C4-2B (cell line): ENCODE data around the gene TNFAIP8L3.

Source experiments
- H3K27ac ChIP-seq: fragments of 450-650 bp; 2 replicates; pipeline ENCODE4 v1.5.1; 2017
- CTCF ChIP-seq: fragments of 450-650 bp; conservative IDR thresholded peaks from 2 replicates; pipeline ENCODE4 v1.5.1; 2017; ENCODE audit warnings: mild to moderate bottlenecking
- ZFX ChIP-seq: fragments of 450-650 bp; IDR thresholded peaks from 2 replicates; pipeline ENCODE4 v1.6.1; 2017

Gene TNFAIP8L3

GRCh38 chr15:51103330-51103729 lies 8.6 kb upstream of the TNFAIP8L3 start:
- H3K27ac ChIP-seq = no peak overlapping the region
- TF ChIP-seq ZFX (no peak), CTCF (no peak)

GRCh38 chr15:51100785-51101489 lies 6.2 kb upstream of the TNFAIP8L3 start:
- H3K27ac ChIP-seq = no peak overlapping the region
- TF ChIP-seq ZFX = no peak
- TF ChIP-seq CTCF = no peak

GRCh38 chr15:51099185-51099584 lies 4.5 kb upstream of the TNFAIP8L3 start:
- no peak for TF ChIP-seq ZFX
- TF ChIP-seq CTCF = no peak

GRCh38 chr15:51098331-51098619 lies 3.6 kb upstream of the TNFAIP8L3 start:
- TF ChIP-seq CTCF (no peak), ZFX (no peak)
- no peak overlapping the region for H3K27ac ChIP-seq

More at GRCh38 chr15:51099185-51099584, 4.5 kb upstream of the TNFAIP8L3 start:
- no peak overlapping the region for H3K27ac ChIP-seq

- H3K27ac ChIP-seq = no peak overlapping the region
Measured at GRCh38 chr15:51097553-51098330, 3.0 kb upstream of the TNFAIP8L3 start.

GRCh38 chr15:51096976-51097375 lies 2.3 kb upstream of the TNFAIP8L3 start:
- no peak overlapping the region for H3K27ac ChIP-seq
- TF ChIP-seq CTCF (no peak), ZFX (no peak)

More at GRCh38 chr15:51097553-51098330, 3.0 kb upstream of the TNFAIP8L3 start:
- no peak for TF ChIP-seq ZFX
- no peak for TF ChIP-seq CTCF

DNA sequence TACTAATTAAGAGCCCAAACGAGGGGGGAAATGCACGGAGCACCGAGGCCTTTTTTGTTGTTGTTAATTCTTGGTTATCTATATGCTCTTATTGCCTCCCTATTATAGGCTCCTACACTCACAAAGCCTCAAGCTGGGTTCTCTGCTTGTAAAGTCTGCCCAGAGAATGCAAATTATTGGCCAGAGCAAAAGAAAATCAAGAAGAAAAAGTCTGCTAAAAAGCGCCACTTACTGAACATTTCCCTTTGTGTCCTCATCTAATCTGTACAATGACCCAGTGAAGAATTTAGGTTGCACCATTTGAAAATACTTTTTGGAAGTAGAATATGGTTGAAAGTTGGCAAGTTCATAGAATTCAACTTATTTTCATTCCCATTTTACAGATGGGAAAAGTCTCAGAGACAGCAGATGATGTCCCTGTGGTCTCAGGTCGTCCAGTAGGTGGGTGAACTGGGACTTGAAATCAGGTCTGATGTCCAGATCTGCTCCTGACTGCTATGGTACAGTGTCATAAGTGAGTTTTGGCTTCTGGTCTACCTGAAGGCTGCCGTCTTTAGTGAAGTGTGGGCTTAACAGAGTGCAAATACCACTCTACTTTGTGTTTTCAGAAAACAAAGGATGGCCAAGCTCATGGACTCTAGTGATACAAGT lies 1.1 kb upstream of the TNFAIP8L3 start:
- no peak overlapping the region for H3K27ac ChIP-seq
- TF ChIP-seq ZFX (no peak), CTCF (no peak)
